Kidney capillary endothelial cell (primary cell): ENCODE results near the gene SBK1.
"Not testable (repeated sequence)": the region's sequence is repeated elsewhere in the genome, so short reads cannot be mapped to it uniquely, and the experiment has no call there.

Experiments
- DNase-seq: peaks from one replicate; pipeline ENCODE4 v3.0.0-alpha.2; 2018; ENCODE audit warnings: low spot score

SBK1 gene

DNA sequence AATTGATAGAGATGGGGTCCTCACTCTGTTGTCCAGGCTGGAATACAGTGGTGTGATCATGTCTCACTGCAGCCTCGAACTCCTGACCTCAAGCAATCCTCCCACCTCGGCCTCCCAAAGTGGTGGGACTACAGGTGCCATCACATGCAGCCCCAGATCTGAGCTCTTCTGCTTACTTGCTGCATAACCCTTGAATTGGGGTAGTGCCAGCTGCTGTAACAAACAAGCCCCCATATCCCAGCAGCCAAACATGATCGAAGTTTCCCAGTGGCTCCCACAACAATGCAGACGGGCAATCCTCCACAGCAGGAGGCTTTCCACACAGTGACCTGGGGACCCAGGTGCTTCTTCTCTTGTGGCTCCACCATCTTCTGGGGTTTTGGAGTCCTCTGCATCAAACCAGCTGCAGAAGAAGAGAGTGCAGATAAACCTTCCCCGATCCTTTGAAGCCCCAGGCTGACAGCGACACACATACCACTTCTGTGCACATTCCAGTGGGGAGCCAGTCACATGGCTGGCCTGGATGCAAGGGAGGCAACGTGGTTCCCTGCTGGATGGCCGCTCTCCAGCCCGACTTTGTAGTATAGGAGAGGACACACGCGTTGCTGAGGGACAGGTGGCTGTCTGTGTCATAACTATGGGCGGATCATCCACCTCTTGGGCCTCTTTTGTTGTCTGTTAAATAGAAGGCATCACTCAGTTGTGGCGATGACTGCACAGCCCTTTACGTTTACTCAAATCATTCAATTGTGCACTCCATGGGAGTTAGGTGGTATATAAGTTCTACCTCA lies 16.7 kb downstream of the SBK1 start:
- no peak for DNase-seq

DNA sequence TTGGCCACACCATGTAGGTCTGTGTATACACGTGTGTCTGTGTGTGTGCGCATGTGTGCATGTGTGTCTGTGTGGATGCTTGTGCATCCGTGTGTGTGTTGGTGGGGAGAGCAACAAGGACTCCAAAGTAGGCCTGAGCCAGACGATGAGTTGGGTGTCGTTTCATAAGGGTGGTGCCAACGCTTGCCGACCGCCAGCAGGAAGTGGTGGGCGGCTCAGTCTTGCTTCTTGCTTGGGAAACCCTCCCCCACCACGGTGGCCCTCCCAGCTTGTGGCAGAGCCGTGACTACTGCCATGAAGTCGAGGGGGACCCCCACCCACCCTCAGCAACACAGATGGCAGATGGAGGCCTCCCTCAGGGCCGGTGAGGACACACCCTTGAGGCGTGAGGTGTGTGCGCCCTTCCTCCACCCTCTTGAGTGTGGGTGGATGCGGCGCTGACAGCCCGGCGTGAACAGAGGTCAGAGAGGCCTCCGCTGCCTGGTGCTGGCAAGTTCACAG lies 17.5 kb downstream of the SBK1 start:
- no peak for DNase-seq

DNA sequence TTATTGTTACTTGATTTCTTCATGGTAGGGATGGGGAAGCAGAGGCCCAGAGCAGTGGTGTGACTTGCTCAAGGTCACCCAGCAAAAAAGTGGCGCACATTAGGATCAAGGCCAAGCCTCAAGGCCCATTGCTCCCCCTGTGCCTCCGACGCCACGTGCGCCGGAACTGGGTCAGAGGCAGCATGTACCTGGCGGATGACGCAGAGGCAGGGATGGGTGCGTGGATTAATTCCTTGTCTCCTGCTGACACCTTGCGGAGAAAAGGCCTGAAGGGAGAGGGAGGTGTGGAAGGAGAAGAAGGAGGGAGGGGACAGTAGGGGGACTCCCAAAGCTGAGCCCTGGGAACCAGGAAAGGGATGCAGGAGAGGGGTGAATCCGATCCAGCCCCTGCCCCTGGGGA lies 18.5 kb downstream of the SBK1 start:
- no peak for DNase-seq

DNA sequence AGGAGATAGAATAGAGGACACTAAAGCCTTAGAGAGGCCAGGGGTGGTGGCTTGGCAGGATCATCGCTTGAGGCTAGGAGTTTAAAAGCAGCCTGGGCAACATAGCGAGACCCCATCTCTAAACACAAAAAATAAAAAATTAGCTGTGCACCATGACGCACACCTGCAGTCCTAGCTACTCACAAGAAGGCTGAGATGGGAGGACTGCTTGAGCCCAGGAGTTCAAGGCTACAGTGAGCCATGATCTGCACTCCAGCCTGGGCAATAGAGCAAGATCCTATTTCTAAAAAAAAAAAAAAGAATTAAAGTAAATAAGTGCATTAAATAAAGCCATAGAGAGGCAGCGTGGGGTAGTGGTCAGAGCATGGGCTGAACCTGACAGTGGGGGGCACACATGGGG lies 19.1 kb downstream of the SBK1 start:
- no peak for DNase-seq

DNA sequence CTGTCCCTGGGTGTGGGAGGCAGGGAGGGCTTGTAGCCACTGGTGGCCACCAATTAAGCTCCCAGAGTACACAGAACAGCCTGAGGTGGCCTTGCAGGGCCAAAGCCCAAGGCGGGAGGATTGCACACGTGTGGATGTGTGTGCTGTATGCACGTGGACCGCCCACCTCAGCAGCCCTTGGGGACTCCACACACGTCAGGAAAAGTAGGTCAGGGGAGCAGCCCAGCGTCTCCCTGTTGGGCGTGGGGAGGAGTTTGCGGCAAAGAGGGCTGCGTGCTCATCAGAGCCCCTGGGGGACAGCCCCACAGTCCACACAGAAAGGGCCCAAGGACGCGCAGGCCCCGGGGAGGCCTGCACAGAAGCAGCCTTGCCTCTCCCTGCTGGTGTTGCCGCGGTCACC lies 19.6 kb downstream of the SBK1 start:
- no peak for DNase-seq

DNA sequence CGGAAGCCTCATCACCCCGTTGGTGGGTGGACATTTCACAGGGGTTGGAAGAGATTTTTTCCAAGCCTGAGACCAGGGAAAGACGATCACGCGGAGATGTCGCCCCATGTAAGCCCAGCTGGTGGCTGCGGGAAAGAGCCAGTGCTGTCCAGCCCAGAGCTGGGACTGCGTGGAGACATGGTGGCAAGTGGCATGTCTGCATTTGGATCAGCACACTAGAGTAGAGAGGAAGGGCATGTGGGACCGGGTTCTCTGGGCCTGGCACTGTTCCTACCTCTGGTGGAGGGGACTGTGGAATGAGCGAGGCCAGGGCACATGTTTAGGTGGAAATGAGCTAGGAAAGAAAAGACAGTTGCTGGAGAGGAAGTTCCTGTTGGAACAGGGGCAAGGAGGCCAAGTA lies 20.0 kb downstream of the SBK1 start:
- DNase-seq, result no peak

DNA sequence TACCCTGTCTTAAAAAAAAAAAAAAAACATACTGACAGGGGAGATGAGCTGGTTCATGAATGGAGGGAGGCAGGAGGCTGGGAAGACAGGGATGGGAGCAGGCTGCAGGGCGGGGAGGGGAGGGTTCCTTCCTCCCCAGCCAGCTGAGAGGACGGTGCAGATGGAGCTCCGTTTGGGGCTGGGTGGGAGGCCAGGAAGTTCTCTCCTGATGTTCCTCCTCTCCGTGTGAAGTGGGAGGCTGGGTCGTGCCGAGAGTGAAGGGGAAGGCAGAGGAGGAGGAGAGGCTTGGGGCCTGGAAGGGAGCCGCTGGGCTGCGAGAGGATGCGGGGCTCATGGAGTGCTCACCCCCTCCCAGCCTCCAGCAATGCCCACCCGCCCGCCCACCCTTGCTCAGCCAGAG lies 21.3 kb downstream of the SBK1 start:
- DNase-seq, result no peak

DNA sequence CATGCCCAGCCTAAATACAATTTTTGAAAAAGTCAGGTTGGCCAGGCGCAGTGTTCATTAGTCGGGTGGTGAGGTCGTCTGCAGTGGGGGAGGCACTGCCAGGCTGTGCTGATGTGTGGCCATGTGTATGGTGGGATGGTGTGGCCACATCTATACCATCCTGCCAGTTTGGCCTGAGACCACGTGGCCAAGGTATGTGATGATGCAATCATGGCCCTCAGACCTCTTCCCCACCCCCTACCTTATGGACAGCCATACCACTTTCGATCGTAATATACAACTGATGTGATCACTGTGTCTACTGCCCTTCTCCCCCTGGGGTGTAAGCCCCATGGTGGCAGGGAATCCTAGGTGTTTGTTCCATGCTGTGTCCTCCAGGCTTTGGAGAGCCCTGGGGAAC lies 23.7 kb downstream of the SBK1 start:
- no peak for DNase-seq

DNA sequence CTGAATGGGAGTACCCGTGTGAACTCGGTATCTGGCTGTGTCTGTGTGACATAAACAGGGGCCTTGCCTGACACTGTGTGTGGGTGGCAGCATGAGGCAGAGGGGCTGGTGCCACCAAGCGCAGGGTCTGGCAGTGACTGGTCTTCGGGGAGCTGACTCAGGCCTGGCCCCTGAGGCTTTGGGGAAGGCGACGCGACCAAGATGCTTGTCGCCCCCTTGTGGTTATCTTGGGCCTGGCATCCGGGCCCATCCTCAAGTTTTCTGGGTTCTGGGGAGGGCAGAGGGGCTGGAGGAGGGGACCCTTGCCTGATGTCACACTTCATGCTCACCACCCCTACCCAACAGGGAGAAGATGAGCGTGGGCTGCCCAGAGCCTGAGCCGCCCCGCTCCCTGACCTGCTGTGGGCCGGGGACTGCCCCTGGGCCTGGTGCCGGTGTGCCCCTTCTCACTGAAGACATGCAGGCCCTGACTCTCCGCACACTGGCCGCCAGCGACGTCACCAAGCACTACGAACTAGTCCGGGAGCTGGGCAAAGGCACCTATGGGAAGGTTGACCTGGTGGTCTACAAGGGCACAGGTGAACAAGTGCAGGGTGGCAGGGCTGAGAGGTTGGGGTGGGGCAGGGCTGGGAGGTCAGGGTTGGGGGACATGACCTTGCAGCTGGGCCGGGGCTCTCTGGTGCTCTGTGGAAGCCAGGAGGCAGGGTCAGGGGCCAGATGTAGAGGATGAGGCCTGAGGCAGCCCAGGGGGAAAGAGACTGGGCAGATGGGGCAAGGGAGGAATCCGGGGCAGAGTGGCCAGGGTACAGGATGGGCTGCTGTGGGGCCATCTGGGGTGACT lies 24.9 kb downstream of the SBK1 start:
- peak; percentile 39 for DNase-seq

DNA sequence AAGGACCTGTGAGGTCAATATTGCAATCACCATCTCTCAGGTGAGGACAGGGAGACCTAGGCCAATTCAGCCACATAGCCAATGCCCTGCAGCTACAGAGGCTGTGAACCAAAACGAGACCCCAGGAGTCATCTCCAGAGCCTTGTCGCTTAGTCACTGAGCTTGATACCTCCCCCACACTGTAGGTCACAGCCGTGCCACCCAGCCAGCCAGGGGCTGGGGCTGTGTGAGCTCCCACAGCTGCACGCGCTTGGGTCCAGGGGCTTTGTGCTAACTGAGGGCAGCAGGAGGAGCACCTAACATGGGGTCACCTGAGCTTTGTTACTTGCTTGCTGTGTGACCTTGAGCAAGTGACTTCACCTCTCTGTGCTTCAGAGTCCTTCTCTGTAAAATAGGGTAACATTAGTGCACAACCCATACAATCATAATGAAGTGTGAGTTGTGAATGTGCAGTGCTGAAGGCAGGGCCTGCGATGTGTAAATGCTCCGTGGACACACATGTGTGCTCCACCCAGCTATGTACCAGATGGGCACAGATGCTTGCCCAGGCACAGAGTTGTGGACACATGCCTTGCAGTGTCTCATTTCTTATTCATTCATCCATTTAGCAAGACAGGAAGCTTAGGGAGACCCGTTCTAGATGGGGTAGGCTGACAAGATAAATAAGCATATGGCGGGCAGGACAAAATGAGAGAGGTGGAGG lies 25.9 kb downstream of the SBK1 start:
- DNase-seq, result no peak

DNA sequence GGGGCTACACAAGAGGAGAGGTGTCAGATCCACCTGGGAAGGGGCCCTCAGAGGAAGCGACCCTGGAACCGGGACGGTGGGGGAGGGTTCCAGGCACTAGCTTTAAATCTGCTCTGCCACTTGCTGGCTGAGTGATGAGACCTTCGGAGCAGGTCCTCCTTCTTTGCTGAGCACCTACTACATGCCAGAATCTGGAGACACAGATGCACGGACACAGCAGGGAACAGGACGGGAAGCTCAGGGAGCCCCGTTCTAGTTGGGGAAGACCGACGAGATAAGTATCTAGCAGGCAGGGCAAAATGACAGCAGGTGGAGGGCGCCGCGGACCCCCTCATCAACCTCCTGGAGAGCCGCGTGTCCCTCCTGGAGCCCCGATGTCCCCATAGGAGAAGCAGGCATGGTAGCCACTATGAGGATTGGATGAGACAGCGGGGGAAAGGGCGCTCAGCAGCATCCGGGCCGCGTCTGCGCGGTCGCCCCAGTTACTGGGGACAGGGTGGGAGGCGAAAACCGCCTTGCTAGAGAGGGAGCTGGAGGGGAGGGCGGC lies 27.2 kb downstream of the SBK1 start:
- no peak for DNase-seq

DNA sequence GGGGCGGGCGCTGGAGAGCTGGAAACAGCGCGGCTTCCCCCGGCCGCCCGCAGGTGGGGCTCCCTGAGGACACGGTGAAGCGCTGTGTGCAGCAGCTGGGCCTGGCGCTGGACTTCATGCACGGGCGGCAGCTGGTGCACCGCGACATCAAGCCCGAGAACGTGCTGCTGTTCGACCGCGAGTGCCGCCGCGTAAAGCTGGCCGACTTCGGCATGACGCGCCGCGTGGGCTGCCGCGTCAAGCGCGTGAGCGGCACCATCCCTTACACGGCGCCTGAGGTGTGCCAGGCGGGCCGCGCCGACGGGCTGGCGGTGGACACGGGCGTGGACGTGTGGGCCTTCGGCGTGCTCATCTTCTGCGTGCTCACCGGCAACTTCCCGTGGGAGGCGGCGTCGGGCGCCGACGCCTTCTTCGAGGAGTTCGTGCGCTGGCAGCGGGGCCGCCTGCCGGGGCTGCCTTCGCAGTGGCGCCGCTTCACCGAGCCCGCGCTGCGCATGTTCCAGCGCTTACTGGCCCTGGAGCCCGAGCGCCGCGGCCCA lies 27.8 kb downstream of the SBK1 start:
- no peak for DNase-seq

DNA sequence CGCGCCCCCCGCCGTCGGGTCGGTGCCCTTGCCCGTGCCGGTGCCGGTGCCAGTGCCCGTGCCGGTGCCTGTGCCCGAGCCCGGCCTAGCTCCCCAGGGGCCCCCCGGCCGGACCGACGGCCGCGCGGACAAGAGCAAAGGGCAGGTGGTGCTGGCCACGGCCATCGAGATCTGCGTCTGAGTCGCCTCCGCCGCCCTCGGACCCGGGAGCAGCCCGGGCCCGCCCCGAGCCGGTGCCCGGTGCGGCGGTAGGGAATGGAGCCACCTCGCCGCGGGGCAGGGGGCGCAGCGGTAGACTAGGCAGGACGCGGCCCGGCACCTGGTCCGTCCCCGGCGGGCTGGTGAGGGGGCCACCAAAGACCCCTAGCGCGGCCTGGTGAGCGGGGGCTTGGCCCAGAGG lies 28.4 kb downstream of the SBK1 start:
- DNase-seq, result no peak

DNA sequence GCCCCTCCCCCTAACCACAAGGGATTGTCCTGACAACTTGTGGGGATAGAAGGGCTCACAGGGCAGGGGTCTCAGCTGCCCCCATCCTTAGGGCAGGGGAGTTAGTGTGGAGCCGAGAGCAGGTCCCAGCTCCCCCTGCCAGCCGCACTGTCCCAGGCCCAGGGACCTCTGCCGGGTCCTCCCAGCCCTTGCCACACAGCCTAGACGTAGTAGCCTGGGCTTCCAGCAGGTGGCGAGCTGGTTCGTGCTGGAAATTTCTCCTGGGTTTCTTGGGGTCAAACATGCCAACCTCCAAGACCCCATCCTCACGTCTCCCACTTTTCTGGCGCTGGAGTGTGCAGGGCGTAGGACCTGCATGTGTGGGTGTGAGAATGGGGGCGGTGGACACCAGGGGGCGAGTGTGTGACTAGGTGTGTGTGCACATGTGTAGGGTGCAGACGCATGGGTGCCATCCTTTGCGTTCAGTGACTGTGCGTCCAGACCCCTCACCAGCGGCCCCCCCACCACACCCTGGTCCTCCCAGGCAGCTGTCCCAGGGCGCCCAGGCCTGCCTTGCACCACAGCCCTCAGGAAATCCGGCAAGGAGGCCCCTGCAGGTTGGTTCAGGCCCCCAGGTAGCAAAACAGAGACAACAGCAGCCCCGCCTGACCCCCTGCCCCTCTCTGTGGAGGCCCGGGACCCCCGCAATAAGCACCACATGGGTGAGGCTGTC lies 29.5 kb downstream of the SBK1 start:
- peak; percentile 13 for DNase-seq

DNA sequence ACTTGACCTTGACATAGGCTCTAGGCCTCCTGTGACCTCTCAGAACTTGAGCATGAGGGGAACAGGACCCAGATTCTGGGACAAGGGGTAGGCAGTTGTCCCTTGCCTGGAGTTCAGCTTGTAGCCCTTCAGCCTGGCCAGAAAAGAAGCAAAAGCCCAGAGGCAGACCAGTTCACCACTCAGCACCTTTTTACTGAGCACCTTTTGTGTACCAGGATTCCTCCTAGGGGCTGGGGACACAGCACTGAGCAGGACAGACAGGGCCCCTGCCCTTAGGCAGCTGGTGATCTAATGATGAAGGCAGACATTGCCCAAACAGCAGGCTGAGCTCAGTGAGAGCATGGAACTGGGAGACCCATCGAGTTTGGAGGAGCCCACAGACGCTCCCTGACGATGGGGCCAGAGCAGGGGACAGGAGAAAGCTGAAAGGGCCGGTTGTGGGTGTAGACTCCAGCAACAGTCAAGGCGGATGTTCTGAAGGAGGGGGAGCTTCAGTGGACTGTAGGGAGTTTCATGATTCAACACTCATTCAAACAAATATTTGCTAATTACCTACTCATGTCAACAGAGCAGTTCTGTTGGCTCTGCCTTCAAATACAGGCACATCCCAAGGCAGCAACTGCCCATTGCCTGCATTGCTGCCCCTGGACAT lies 32.0 kb downstream of the SBK1 start:
- no peak for DNase-seq

DNA sequence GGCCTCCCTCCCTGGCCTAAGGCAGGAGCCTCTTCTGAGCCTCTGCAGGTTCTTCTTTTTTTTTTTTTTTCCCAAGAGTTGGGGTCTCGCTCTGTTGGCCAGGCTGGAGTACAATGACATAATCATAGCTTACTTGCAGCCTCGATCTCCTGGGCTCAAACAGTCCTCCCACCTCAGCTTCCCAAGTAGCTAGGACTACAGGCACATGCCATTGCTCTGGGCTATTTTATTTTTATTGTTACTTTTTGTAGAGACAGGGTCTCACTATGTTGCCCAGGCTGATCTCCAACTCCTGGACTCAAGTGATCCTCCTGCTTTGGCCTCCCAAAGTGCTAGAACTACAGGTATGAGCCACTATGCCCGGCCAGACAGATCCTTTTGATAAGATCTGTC lies 32.6 kb downstream of the SBK1 start:
- DNase-seq, result no peak

DNA sequence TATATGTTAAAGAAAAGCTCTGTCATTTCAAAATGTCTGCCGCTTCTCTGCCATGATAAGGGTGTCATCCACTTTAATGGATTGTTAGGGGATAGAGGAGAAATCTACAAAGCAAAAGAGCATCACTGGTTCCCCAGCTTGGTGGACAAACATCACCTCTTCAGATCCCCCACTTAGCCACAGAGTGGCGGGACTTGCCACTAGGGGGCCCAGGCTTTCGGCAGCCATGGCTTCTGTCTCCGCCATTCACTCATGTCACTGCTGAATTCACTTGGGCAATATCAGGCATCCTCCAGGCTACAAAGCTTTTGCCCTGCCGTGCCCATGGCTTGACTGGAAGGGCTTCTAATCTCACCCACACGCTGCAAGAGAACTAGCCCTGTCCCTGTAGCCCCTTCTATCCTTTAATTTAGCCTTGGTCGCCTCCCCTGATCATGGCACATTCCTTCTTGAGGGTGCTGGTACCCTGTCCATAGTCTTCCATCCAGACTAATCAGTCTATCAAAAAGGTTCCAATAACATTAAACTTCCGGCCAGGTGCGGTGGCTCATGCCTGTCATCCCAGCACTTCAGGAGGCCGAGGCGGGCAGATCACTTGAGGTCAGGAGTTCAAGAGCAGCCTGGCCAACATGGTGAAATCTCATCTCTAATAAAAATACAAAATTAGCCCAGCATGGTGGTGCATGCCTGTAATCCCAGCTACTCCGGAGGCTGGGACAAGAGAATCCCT lies 34.7 kb downstream of the SBK1 start:
- peak; percentile 60 for DNase-seq

DNA sequence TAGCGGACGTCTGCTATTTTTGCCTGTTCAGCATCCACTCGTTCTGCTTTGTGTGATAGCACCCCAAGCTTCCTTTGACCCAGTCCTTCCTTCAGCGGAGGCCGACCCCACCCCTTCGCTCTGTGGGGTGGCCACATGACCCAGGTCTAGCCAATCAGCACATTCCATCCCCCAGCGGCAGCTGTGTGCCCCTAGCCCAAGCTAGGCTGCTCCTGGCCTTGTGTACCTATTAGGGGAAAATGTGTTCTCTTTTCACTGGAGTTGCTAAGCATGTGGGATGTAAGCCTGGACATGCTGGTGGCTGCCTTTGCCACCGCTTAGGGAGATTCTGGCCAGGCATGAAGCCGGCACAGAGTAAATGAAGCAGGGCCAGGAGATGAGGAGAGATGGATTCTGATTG lies 37.9 kb downstream of the SBK1 start:
- not testable (repeated sequence) for DNase-seq

DNA sequence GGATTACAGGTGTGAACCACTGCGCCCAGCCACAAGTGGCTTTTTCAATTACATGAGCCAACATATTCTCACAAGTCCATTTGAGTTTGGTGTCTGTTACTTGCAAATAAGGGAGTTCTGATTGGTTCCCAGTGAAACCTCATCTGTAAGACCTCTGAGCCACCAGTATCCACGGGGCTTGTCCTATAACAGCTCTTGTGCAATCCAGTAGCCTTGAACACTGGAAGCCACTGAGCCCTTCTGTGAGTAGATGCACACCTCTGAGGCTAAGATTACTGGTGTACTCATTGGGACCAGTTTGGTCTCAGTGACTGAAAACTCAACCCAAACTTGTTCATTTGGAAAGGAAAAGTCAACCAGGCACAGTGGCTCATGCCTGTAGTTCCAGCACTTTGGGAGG lies 38.7 kb downstream of the SBK1 start:
- DNase-seq, result not testable (repeated sequence)

DNA sequence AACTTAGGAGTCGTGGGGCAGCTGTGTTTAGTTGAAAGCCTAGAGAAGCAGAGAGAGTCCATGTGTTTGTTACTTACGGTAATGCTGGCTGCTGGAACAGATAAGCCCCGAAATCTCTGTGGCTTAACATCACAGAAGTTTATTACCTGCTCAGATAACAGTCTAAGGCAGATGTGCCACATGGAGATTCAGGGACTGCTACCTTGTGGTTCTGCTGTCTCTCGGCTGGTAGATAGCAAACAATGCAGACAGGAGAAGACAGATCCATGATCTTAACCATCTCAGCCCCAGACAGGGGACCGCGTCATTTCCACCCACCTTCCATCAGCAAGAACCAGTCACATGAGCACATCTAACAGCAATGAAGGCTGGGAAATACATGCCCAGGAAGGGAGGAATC lies 40.3 kb downstream of the SBK1 start:
- not testable (repeated sequence) for DNase-seq
